Prostate gland (tissue), 2 donors: Measurements from ENCODE around the gene INPP5E. TPM values are rescaled to one million over a fixed set of nuclear protein-coding genes. Genes with fewer than 3 reads are reported as not detected.
A peak's percentile ranks its signal among the peaks of the same experiment; 100 is the strongest.

ENCODE experiments used
- DNase-seq: peaks from one replicate; pipeline ENCODE4 v3.0.0-alpha.2; 2019; ENCODE audit warnings: low spot score
- H3K27ac ChIP-seq, 2 donors: fragments of 200-600 bp; sonication (generic); 2 replicates each; pipeline ENCODE4 v1.5.1; 2017 to 2019
- H3K27me3 ChIP-seq: fragments of 200-600 bp; sonication (generic); replicated peaks from 2 replicates; pipeline ENCODE4 v1.5.1; 2019; ENCODE audit not compliant: insufficient read depth
- H3K36me3 ChIP-seq, 2 donors: fragments of 200-600 bp; sonication (generic); 1 replicate in 1 of 2; 2 replicates in 1 of 2; pipeline versions ENCODE4 v1.5.1 to v1.8.1; 2017 to 2019
- H3K4me1 ChIP-seq: fragments of 200-600 bp; sonication (generic); replicated peaks from 2 replicates; pipeline ENCODE4 v1.5.1; 2019
- H3K4me3 ChIP-seq, 2 donors: fragments of 200-600 bp; sonication (generic); 2 replicates each; pipeline ENCODE4 v1.5.1; 2017 to 2019
- H3K9me3 ChIP-seq: fragments of 200-600 bp; sonication (generic); 2 replicates; pipeline ENCODE4 v1.5.1; 2017
- POLR2A ChIP-seq: fragments of 450-650 bp; IDR thresholded peaks from one replicate; pipeline ENCODE4 v1.6.1; 2016; ENCODE audit warnings: antibody characterized with exemption, mild to moderate bottlenecking
- POLR2AphosphoS5 ChIP-seq: sonication (generic); formaldehyde crosslinking; IDR thresholded peaks from one replicate; pipeline ENCODE4 v1.6.1; 2017; ENCODE audit warnings: antibody characterized with exemption
- WGBS: methylation state at CpG from one replicate; pipeline ENCODE4 v1.1.5; 2018; 5-methylcytosine and 5-hydroxymethylcytosine counted together
- intact Hi-C: fragments of 100-400 bp; cut with DNase I; formaldehyde crosslinking; loops from one replicate; pipeline ENCODE4 v1.14.2; 2022
- total RNA-seq, 2 donors: library from RNA; depleted of rRNA; stranded (reverse); fragments of >200 nt; gene quantifications; one replicate each; pipeline ENCODE4 v1.1.0, GENCODE V29; 2016
- TF ChIP-seq, protein P1 (sequence below), 4 experiments: fragments of 200-600 bp in 2 of 4; fragments of 450-650 bp in 2 of 4; sonication (generic) in 2 of 4; IDR thresholded peaks; 1 replicate in 3 of 4; 2 replicates in 1 of 4; pipeline ENCODE4 v1.5.1; 2016 to 2019; ENCODE audit warnings: antibody characterized with exemption in 4 of 4, mild to moderate bottlenecking in 2 of 4, moderate library complexity in 2 of 4

Gene INPP5E
- total RNA-seq, 2 donors from 2014 or later, result 10.7 to 22.7 TPM

GRCh38 chr9:136486823-136487620 is 47.4 kb upstream of the INPP5E start:
- intact Hi-C loops, result loop anchor here (1.0 to 5.0 kb wide), 2 partner anchors 143 to 205 kb away; no protein-coding TSS in a partner anchor
- Histone ChIP-seq H3K36me3 (no peaks in the 10 kb centered on the region), H3K27ac (no peak overlapping the region), H3K4me1 (no peaks in the 10 kb centered on the region), H3K9me3 (no peaks in the 10 kb centered on the region), H3K4me3 (no peak overlapping the region), H3K27me3 (no peaks in the 10 kb centered on the region)
- DNase-seq, result no peak
- 92% methylated on average over 18 of the region's 18 CpGs for WGBS
- TF ChIP-seq POLR2A (no peak), POLR2AphosphoS5 (no peak)
- TF ChIP-seq, protein P1, sequence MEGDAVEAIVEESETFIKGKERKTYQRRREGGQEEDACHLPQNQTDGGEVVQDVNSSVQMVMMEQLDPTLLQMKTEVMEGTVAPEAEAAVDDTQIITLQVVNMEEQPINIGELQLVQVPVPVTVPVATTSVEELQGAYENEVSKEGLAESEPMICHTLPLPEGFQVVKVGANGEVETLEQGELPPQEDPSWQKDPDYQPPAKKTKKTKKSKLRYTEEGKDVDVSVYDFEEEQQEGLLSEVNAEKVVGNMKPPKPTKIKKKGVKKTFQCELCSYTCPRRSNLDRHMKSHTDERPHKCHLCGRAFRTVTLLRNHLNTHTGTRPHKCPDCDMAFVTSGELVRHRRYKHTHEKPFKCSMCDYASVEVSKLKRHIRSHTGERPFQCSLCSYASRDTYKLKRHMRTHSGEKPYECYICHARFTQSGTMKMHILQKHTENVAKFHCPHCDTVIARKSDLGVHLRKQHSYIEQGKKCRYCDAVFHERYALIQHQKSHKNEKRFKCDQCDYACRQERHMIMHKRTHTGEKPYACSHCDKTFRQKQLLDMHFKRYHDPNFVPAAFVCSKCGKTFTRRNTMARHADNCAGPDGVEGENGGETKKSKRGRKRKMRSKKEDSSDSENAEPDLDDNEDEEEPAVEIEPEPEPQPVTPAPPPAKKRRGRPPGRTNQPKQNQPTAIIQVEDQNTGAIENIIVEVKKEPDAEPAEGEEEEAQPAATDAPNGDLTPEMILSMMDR (IDR thresholded peaks at IDR 0.05), result no peak

- no peak for DNase-seq
- no peak for TF ChIP-seq POLR2AphosphoS5
- no peak for TF ChIP-seq POLR2A
- TF ChIP-seq, protein P1 (IDR thresholded peaks at IDR 0.05), result no peak
- intact Hi-C loops, result loop anchor here (1.0 to 5.0 kb wide), 2 partner anchors 144 to 206 kb away; no protein-coding TSS in a partner anchor
- 90% methylated on average over 7 of the region's 7 CpGs for WGBS
- Histone ChIP-seq H3K27ac (no peak overlapping the region), H3K9me3 (no peaks in the 10 kb centered on the region), H3K36me3 (no peaks in the 10 kb centered on the region), H3K4me1 (peaks cover 6% of the 10 kb centered on the region), H3K27me3 (no peaks in the 10 kb centered on the region), H3K4me3 (no peak overlapping the region)
Measured at GRCh38 chr9:136486131-136486530, 46.5 kb upstream of the INPP5E start.

DNA sequence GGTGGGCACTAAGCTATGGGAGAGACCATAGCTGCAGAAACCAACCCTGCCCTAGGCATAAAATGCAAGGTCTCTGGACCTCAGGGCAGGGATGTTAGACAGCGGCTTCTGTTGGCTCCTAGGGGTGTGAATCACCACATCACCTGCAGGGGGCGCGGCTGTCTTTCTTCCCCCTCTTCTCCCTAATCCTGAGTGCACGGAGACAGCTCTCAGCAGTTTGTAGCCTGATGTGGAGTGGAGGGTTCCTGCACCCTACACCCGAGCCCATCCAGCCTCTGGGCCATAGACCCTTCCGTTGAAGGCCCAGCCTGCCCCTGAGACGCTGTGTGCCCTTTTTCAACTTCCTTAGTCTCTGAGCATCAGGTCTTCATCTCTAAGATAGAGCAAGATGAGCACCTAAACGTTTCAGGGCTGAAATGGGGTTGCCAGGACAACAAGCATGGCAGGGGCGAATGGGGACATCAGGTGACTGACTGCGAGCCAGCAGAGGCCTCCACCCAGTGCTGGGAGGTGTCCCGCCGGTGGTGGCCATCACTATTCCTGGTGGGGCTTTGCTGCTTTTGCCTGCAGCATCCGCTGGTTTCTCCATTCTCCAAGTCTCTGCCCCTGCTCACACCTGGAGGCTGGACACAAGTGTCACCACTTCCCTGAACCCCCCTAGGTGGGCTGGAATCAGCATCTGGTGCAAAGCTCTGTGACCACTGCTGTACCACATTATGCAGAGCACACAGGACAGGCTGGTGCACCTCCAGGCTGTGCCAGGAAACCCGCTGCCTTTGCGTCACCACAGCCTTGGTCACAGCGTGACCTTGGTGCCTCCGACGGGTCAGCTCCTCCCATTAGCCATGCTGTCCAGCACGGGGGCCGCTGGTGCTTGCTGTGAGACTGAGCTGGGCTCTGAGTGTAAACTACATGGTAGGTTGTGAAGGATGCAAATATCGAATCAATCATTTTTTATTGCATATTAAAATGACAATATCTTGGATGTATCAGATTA is 45.7 kb upstream of the INPP5E start:
- intact Hi-C loops, result loop anchor here (1.0 to 5.0 kb wide), 2 partner anchors 145 to 207 kb away; no protein-coding TSS in a partner anchor
- no peaks in the 10 kb centered on the region for H3K9me3 ChIP-seq
- H3K4me1 ChIP-seq, result peaks cover 6% of the 10 kb centered on the region
- no peak overlapping the region for H3K4me3 ChIP-seq
- H3K36me3 ChIP-seq, result no peaks in the 10 kb centered on the region
- 41% methylated on average over 21 of the region's 21 CpGs for WGBS
- no peak overlapping the region for H3K27ac ChIP-seq
- peak; percentile 77 for DNase-seq
- H3K27me3 ChIP-seq, result no peaks in the 10 kb centered on the region
- TF ChIP-seq POLR2A (no peak), POLR2AphosphoS5 (no peak)
- TF ChIP-seq, protein P1 (IDR thresholded peaks at IDR 0.05), result peak; percentile 84 to 94 (median 90)

- peak overlapping the region; percentile 100 for H3K27ac ChIP-seq
- WGBS, result 23% methylated on average over 58 of the region's 59 CpGs
- H3K4me3 ChIP-seq, result peak overlapping the region; percentile 46 to 55
- no peaks in the 10 kb centered on the region for H3K36me3 ChIP-seq
- TF ChIP-seq POLR2A (no peak), POLR2AphosphoS5 (no peak)
- TF ChIP-seq, protein P1 (IDR thresholded peaks at IDR 0.05), result no peak
- peak; percentile 27 for DNase-seq
- H3K4me1 ChIP-seq, result peaks cover 6% of the 10 kb centered on the region
- no peaks in the 10 kb centered on the region for H3K27me3 ChIP-seq
- intact Hi-C loops, result loop anchor here (5.0 kb wide), 1 partner anchor 208 kb away; no protein-coding TSS in a partner anchor
- H3K9me3 ChIP-seq, result no peaks in the 10 kb centered on the region
Measured at GRCh38 chr9:136484153-136485048, 44.8 kb upstream of the INPP5E start.
